Esophagus squamous epithelium (tissue), 4 donors: ENCODE data around the gene MYO7B.

Source experiments
- POLR2A ChIP-seq, 4 donors: fragments of 450-650 bp; IDR thresholded peaks; one replicate each; pipeline ENCODE4 v1.6.1; 2017; ENCODE audit warnings: antibody characterized with exemption in 4 of 4, mild to moderate bottlenecking in 4 of 4, moderate library complexity in 3 of 4
- TF ChIP-seq, protein P1 (sequence below), 6 experiments: fragments of 450-650 bp in 4 of 6; fragments of 200-600 bp in 2 of 6; sonication (generic) in 2 of 6; IDR thresholded peaks; one replicate each; pipeline ENCODE4 v1.5.1; 2016 to 2019; ENCODE audit warnings: antibody characterized with exemption in 6 of 6, mild to moderate bottlenecking in 4 of 6, moderate library complexity in 4 of 6

DNA sequence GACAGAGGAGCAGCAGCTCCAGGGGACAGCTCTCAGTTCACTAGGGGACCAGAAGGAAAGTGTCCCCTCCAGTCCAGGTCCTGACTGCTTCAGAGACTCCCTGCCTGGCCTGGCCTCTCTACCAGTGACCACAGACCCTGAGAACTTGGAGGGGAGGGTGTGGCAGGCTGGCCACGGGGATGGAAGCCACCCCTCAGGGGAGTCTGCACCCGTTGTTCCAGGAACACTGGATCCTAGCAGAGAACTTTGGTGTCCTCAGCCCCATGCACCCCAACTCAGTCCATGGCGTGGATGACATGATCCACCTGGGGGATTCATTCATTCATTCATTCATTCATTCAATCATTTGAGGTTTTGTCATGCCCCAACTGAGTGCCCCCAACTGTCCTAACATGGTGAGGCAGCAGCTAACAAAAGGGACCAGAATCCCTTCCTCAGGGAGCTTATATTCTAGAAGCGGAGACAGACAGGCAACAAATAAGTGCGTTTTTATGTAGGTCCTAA lies 31.9 kb downstream of the MYO7B start:
- TF ChIP-seq, protein P1, sequence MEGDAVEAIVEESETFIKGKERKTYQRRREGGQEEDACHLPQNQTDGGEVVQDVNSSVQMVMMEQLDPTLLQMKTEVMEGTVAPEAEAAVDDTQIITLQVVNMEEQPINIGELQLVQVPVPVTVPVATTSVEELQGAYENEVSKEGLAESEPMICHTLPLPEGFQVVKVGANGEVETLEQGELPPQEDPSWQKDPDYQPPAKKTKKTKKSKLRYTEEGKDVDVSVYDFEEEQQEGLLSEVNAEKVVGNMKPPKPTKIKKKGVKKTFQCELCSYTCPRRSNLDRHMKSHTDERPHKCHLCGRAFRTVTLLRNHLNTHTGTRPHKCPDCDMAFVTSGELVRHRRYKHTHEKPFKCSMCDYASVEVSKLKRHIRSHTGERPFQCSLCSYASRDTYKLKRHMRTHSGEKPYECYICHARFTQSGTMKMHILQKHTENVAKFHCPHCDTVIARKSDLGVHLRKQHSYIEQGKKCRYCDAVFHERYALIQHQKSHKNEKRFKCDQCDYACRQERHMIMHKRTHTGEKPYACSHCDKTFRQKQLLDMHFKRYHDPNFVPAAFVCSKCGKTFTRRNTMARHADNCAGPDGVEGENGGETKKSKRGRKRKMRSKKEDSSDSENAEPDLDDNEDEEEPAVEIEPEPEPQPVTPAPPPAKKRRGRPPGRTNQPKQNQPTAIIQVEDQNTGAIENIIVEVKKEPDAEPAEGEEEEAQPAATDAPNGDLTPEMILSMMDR (IDR thresholded peaks at IDR 0.05) = no peak
- TF ChIP-seq POLR2A (IDR thresholded peaks at IDR 0.05) = no peak
